ENCODE results near the gene ZNF511. TPM values are rescaled to one million over a fixed set of nuclear protein-coding genes. Genes with fewer than 3 reads are reported as not detected.

Gene ZNF511
- total RNA-seq, 1 experiment from 2014 or later: 48.7 TPM

DNA sequence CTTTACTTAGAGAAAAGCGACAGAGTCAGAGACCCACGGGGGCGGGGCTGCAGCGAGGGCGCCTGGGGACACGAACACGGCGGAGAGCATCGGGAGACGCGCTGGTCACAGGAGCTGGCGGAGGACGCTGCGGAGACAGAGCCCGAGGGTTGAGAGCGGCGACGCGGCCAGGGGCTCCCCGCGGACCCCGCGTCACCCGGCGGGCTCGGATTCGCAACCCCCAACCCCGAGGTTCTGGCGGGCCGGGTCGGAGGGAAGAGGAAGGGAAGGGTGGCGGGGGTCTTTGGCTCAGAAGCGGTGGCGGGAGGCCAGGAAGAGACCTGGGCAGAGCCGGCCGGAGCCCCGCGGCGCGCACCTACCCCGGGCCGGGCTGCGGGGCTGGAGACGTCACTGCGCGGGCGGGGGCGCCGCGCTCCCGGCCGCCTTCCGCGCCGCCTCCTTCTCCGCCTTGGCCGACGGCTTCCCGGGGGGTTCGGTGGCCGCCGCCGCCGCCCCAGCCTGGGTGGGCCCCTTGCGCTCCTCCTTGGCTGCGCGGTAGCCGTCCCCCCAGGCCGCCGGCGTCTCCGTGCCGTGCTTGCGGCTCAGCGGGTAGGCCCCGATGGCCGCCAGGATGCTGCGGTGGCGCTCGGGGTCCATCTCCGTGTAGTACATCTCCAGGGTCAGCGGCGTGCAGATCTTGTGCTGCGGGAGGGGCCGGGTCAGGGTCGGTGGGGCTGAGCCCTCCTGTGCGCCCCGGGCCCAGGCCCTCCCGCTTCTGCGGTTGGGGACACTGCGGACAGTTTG, 16.9 kb downstream of the ZNF511 start:
- H3K36me3 ChIP-seq (replicated peaks; ENCODE audit: control insufficient read depth, insufficient read depth, low read length): no peaks in the 10 kb centered on the region
- DNase-seq: peak; percentile 85
- H3K27me3 ChIP-seq (ENCODE audit: control insufficient read depth, insufficient read depth, low read length): peaks cover 53% of the 10 kb centered on the region
- peak overlapping the region; percentile 42 for H3K4me3 ChIP-seq (ENCODE audit: insufficient read depth, low read depth, low read length)

GRCh38 chr10:133326223-133326551, 17.5 kb downstream of the ZNF511 start:
- H3K4me3 ChIP-seq (ENCODE audit: insufficient read depth, low read depth, low read length): peak overlapping the region; percentile 42
- peaks cover 57% of the 10 kb centered on the region for H3K27me3 ChIP-seq (ENCODE audit: control insufficient read depth, insufficient read depth, low read length)
- H3K36me3 ChIP-seq (replicated peaks; ENCODE audit: control insufficient read depth, insufficient read depth, low read length): no peaks in the 10 kb centered on the region
- no peak for DNase-seq

GRCh38 chr10:133326745-133327650, 18.3 kb downstream of the ZNF511 start:
- Histone ChIP-seq H3K27me3 (ENCODE audit: control insufficient read depth, insufficient read depth, low read length) (peaks cover 63% of the 10 kb centered on the region), H3K4me3 (ENCODE audit: insufficient read depth, low read depth, low read length) (no peak overlapping the region)

DNA sequence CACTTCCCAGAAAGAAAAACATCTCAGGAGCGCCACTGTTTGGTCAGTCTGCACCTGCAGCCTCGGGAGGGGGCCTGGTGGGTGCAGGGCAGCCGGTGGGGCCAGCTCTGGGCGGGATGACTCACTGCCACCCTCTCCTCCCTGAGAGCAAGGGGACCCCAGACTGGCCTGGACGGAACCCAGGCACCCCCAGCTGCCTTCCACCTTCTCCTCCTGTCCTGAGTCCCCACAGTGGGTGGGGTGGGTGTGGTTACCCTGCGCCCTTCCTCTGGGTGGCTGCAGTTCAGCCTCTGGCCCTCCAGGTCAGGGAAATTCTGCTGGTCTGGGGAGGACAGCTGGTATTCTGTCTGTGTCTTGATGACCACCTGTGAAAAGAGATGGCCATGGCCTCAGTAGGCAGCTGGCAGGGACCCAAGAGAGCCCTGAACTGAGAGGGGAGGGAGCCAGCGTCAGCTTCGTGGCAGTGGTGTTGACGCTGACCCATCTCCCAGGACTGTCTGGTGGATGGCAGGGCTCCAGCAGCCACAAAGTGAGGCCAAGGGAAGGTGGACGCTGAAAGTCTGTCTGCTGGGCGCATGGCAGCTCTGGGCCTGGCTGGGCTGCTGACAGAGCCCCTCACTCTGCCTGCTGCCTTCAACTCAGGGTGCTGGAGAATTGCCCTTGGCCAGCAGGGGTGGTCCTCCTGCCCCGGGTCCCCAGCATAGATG, 19.1 kb downstream of the ZNF511 start:
- Histone ChIP-seq H3K36me3 (replicated peaks; ENCODE audit: control insufficient read depth, insufficient read depth, low read length) (no peaks in the 10 kb centered on the region), H3K27me3 (ENCODE audit: control insufficient read depth, insufficient read depth, low read length) (peaks cover 71% of the 10 kb centered on the region), H3K4me3 (ENCODE audit: insufficient read depth, low read depth, low read length) (no peak overlapping the region)
- DNase-seq: peak; percentile 62

More at GRCh38 chr10:133326745-133327650, 18.3 kb downstream of the ZNF511 start:
- peak; percentile 66 for DNase-seq
- H3K36me3 ChIP-seq (replicated peaks; ENCODE audit: control insufficient read depth, insufficient read depth, low read length): no peaks in the 10 kb centered on the region

DNA sequence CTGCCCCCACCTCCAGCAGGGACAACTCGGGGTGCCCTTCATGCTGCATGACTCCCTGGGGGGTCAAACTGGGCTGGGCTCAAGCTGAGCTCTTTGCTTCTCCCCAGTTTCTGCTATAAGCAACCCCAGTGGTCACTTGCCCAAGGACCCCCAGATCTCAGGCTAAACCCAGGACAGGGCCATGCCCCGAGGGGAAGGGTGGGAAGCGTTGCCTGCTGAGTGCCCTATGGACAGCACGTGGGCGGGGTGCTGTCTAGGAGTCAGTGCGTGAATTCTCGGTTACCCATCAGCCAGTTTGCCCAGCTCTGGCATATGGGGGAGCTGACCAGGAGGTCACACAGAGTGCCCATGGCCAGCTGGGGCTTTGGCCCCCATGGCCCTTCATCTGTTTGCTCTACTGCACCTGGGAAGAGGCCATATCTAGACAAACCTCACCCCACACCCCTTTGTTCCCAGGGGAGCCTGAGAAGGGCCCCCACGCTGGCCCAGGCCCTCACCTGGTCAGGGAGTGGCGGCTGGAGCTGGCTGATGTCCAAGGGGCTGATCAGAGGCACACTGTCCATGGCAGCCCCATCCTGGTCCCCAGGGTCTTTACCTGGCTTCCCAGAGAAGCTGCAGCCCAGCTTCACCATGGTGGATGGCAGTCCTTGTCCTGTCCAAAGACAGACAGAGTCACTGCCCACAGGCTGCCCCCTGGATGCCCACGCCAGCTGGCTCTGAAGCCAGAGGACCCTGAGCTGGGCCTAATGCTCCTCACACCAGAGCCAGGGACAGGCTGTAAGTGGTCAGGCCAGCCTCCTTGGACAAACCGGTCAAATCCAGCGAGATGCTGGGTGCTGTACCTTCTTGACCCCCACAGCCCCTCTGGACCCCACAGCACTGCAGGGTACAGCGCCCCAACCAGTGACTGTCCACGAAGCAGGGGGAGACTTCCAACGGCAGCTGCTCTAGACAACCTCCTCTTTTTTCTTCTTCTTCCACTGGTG, 19.9 kb downstream of the ZNF511 start:
- H3K27me3 ChIP-seq (ENCODE audit: control insufficient read depth, insufficient read depth, low read length): peaks cover 77% of the 10 kb centered on the region
- no peaks in the 10 kb centered on the region for H3K36me3 ChIP-seq (replicated peaks; ENCODE audit: control insufficient read depth, insufficient read depth, low read length)
- no peak overlapping the region for H3K4me3 ChIP-seq (ENCODE audit: insufficient read depth, low read depth, low read length)
- DNase-seq: peak; percentile 41

DNA sequence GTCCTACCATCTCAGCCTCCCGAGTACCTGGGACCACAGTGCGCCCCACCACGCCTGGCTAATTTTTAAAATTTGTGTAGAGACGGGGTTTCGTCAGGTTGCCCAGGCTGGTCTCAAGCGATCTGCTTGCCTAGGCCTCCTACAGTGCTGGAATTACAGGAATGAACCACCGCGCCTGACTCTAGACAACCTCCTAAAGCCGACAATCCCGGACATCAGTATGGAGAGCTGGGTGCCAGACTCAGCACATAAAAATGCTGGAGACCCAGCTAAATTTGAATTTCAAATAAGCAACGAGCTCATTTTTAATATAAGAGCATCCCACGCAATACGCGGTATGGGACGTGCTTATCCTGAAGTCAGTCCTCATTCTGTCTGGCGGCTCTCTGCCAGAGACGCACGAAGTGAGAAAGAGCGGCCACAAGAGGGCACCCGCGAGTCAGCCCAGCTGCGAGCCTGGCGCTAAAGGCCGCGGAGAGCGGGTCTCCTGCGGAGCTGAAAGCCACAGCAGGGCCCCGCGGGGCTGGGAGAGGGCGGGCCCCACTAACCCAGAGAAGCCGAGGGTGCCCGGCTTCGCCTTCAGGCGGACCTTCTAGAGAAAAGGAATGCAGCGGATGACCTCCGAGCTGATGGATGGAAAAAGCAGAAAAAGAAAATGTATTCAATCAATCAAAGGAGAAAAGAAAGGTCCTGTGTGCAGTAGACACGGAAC, 20.9 kb downstream of the ZNF511 start:
- Histone ChIP-seq H3K36me3 (replicated peaks; ENCODE audit: control insufficient read depth, insufficient read depth, low read length) (no peaks in the 10 kb centered on the region), H3K27me3 (ENCODE audit: control insufficient read depth, insufficient read depth, low read length) (peaks cover 81% of the 10 kb centered on the region), H3K4me3 (ENCODE audit: insufficient read depth, low read depth, low read length) (no peak overlapping the region)
- DNase-seq: peak; percentile 95

DNA sequence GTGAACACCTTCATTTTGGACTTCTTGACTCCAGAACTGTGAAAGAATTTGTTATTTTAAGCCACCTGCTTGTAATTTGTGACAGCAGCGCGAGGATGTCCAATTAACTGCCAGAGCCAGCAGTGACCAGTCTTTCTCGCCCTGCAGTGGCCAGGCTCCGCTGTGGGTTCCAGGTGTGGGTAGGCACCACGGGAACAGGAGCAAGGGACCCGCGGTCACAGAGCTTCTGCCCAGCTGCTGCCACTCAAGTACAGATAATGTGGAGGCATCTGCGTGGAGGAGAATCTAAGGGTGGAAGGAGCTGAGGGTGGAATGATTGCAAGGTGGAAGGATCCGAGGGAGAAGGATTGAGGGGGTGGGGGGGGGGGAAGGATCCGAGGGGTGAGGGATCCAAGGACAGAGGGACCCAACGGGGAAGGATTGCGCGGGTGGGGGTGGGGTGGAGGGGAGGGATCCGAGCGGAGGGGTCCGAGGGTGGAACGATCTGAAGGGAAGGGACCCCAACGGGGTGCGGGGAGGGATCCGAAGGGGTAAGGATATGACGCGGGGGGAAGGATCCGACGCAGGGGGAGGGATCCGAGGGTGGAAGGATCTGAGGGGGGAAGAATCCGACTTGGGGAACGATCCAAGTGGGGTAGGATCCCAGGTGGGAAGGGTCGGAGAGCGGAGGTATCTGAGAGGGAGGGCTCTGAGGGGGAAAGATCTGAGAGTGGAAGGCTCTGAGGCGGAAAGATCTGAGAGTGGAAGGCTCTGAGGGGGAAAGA, 24.4 kb downstream of the ZNF511 start:
- Histone ChIP-seq H3K27me3 (ENCODE audit: control insufficient read depth, insufficient read depth, low read length) (peaks cover 76% of the 10 kb centered on the region), H3K4me3 (ENCODE audit: insufficient read depth, low read depth, low read length) (no peak overlapping the region)

GRCh38 chr10:133334503-133335245, 26.0 kb downstream of the ZNF511 start:
- Histone ChIP-seq H3K36me3 (replicated peaks; ENCODE audit: control insufficient read depth, insufficient read depth, low read length) (no peaks in the 10 kb centered on the region), H3K27me3 (ENCODE audit: control insufficient read depth, insufficient read depth, low read length) (peaks cover 61% of the 10 kb centered on the region), H3K4me3 (ENCODE audit: insufficient read depth, low read depth, low read length) (peak overlapping the region; percentile 36; the same call in 1 of the 2 replicates)
- no peak for DNase-seq

More for the DNA sequence above, 24.4 kb downstream of the ZNF511 start:
- peak; percentile 43 for DNase-seq
- no peaks in the 10 kb centered on the region for H3K36me3 ChIP-seq (replicated peaks; ENCODE audit: control insufficient read depth, insufficient read depth, low read length)

GRCh38 chr10:133335246-133336117, 26.8 kb downstream of the ZNF511 start:
- DNase-seq: peak; percentile 92
- Histone ChIP-seq H3K27me3 (ENCODE audit: control insufficient read depth, insufficient read depth, low read length) (peaks cover 58% of the 10 kb centered on the region), H3K4me3 (ENCODE audit: insufficient read depth, low read depth, low read length) (peak overlapping the region; percentile 36; the same call in 1 of the 2 replicates), H3K36me3 (replicated peaks; ENCODE audit: control insufficient read depth, insufficient read depth, low read length) (no peaks in the 10 kb centered on the region)

DNA sequence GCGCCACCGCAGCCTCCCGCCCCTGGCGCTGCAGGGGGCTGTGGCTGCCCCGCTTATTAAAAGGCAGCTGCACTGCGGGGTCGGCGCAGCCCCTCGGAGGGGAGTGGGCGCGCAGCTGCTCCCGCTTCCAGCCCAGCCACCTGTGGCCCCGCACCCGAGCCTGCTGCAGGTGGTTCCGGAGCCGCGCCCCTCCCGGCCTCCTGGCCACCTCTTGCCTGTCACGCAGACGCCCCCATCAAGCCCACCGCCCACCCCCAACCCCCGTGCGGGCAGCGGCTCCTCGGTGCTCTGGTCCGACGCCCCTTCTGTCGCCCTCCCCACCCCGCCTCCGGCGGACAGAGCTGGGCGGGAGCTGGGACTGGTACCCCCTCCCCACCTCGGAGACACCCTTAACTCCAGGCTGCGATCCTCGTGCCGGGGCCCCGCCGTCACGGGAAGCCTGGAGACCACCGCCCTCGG, 27.4 kb downstream of the ZNF511 start:
- Histone ChIP-seq H3K4me3 (ENCODE audit: insufficient read depth, low read depth, low read length) (no peak overlapping the region), H3K27me3 (ENCODE audit: control insufficient read depth, insufficient read depth, low read length) (peaks cover 53% of the 10 kb centered on the region)
- peak; percentile 83 for DNase-seq

GRCh38 chr10:133336577-133337369, 28.1 kb downstream of the ZNF511 start, which contains the start of gene CALY:
Gene CALY, minus strand, starts transcription at chr10:133336896. Its CDS starts 7,907 bp downstream, at chr10:133328989.
- peak; percentile 97 for DNase-seq
- Histone ChIP-seq H3K4me3 (ENCODE audit: insufficient read depth, low read depth, low read length) (no peak within 1 kb of the TSS), H3K27me3 (ENCODE audit: control insufficient read depth, insufficient read depth, low read length) (peaks cover 49% of the 10 kb centered on the region), H3K36me3 (replicated peaks; ENCODE audit: control insufficient read depth, insufficient read depth, low read length) (no peaks in the 10 kb centered on the region)

More for the DNA sequence above, 27.4 kb downstream of the ZNF511 start:
- H3K36me3 ChIP-seq (replicated peaks; ENCODE audit: control insufficient read depth, insufficient read depth, low read length): no peaks in the 10 kb centered on the region

All from H7 (cell line).